HL-60 (cell line): ENCODE data around the gene SPIRE2.

Experiments
- DNase-seq, 2 experiments: peaks; one replicate each; pipeline ENCODE4 v3.0.0-alpha.2; 2010 to 2020; ENCODE audit warnings: low read depth in 1 of 2, low spot score in 1 of 2
- H3K27ac ChIP-seq: fragments of 250-450 bp; sonication (Bioruptor Pico); replicated peaks from 2 replicates; pipeline ENCODE4 v1.5.1; 2020; ENCODE audit warnings: mild to moderate bottlenecking, moderate library complexity
- H3K27me3 ChIP-seq: fragments of 250-450 bp; sonication (Bioruptor Pico); 2 replicates; pipeline ENCODE4 v1.5.1; 2021; ENCODE audit warnings: mild to moderate bottlenecking, moderate library complexity; ENCODE audit not compliant: insufficient read depth, poor library complexity, severe bottlenecking
- H3K4me3 ChIP-seq: replicated peaks from 2 replicates; pipeline ENCODE4 v1.5.1; 2011; ENCODE audit warnings: mild to moderate bottlenecking, control low read depth, low read length; ENCODE audit not compliant: insufficient read depth
- CTCF ChIP-seq: IDR thresholded peaks from one replicate; pipeline ENCODE4 v1.5.1; 2011; ENCODE audit warnings: low read length, control low read depth, inconsistent platforms; ENCODE audit not compliant: insufficient read depth
- GABPA ChIP-seq: IDR thresholded peaks from 2 replicates; pipeline ENCODE4 v1.6.1; 2012; ENCODE audit warnings: low read depth
- POLR2AphosphoS5 ChIP-seq: IDR thresholded peaks from 2 replicates; pipeline ENCODE4 v1.6.1; 2012; ENCODE audit warnings: low read depth
- REST ChIP-seq: IDR thresholded peaks from 2 replicates; pipeline ENCODE4 v1.6.1; 2012; ENCODE audit warnings: low read depth; ENCODE audit not compliant: insufficient replicate concordance
- SPI1 ChIP-seq: IDR thresholded peaks from 2 replicates; pipeline ENCODE4 v1.6.1; 2012; ENCODE audit warnings: low read depth, mild to moderate bottlenecking, borderline replicate concordance

SPIRE2 gene

GRCh38 chr16:89895482-89896250, 67.4 kb downstream of the SPIRE2 start:
- DNase-seq, result no peak
- Histone ChIP-seq H3K4me3 (no peak overlapping the region), H3K27ac (no peak overlapping the region), H3K27me3 (no peaks in the 10 kb centered on the region)
- TF ChIP-seq POLR2AphosphoS5 (no peak), CTCF (no peak), GABPA (no peak), SPI1 (no peak), REST (no peak)

- H3K4me3 ChIP-seq, result no peak overlapping the region
- no peak for TF ChIP-seq CTCF
- TF ChIP-seq GABPA, result no peak
- TF ChIP-seq POLR2AphosphoS5, result no peak
- no peak for TF ChIP-seq REST
- TF ChIP-seq SPI1, result no peak
- H3K27ac ChIP-seq, result no peak overlapping the region
- H3K27me3 ChIP-seq, result no peaks in the 10 kb centered on the region
- no peak for DNase-seq
Measured at GRCh38 chr16:89897204-89897603, 68.9 kb downstream of the SPIRE2 start.

GRCh38 chr16:89898201-89898967, 70.1 kb downstream of the SPIRE2 start:
- TF ChIP-seq POLR2AphosphoS5, result no peak
- no peak for TF ChIP-seq REST
- TF ChIP-seq SPI1, result no peak
- TF ChIP-seq GABPA, result no peak
- no peak for TF ChIP-seq CTCF
- Histone ChIP-seq H3K27ac (no peak overlapping the region), H3K27me3 (no peaks in the 10 kb centered on the region), H3K4me3 (no peak overlapping the region)
- DNase-seq, result no peak
